Natural killer cell (primary cell): ENCODE data around the gene LAMC2. TPM values are rescaled to one million over a fixed set of nuclear protein-coding genes. Genes with fewer than 3 reads are reported as not detected.

Experiments
- ATAC-seq, 3 donors: fragments of 150-1000 bp in 2 of 3; fragments of 200-7000 bp in 1 of 3; cut with Tn5 transposase; 1 replicate in 1 of 3; 2 replicates in 2 of 3; pipeline ENCODE4 v1.10.0; 2021; ENCODE audit warnings: mild to moderate bottlenecking in 2 of 3, moderate library complexity in 2 of 3
- DNase-seq, 2 donors: peaks; one replicate each; pipeline versions ENCODE4 v3.0.0 to v3.0.0-alpha.2; 2013 to 2021; ENCODE audit warnings: mixed read lengths in 1 of 2
- H3K27ac ChIP-seq: one replicate; pipeline ENCODE4 v1.5.1; 2013; ENCODE audit warnings: mild to moderate bottlenecking, low read length
- H3K27me3 ChIP-seq: one replicate; pipeline ENCODE4 v1.6.1; 2013; ENCODE audit warnings: low read length; ENCODE audit not compliant: control insufficient read depth, insufficient read depth
- H3K36me3 ChIP-seq: one replicate; pipeline ENCODE4 v1.6.1; 2013; ENCODE audit warnings: low read length; ENCODE audit not compliant: control insufficient read depth, insufficient read depth
- H3K4me1 ChIP-seq: one replicate; pipeline ENCODE4 v1.6.1; 2013; ENCODE audit warnings: low read length; ENCODE audit not compliant: control insufficient read depth, insufficient read depth
- H3K4me3 ChIP-seq: one replicate; pipeline ENCODE4 v1.5.1; 2013; ENCODE audit warnings: low read length
- H3K9me3 ChIP-seq: one replicate; pipeline ENCODE4 v1.6.1; 2013; ENCODE audit warnings: low read length; ENCODE audit not compliant: control insufficient read depth, insufficient read depth
- H3K27ac Mint-ChIP-seq, 2 donors: one replicate each; pipeline ENCODE4 v1.8.0; 2022; ENCODE audit warnings: mild to moderate bottlenecking in 2 of 2, mixed read lengths in 2 of 2, moderate library complexity in 1 of 2
- H3K27me3 Mint-ChIP-seq, 2 donors: one replicate each; pipeline ENCODE4 v1.8.0; 2022; ENCODE audit warnings: low read depth in 2 of 2, mixed read lengths in 2 of 2
- H3K36me3 Mint-ChIP-seq: one replicate; pipeline ENCODE4 v1.8.0; 2022; ENCODE audit warnings: mixed read lengths
- H3K4me1 Mint-ChIP-seq, 2 donors: one replicate each; pipeline ENCODE4 v1.8.0; 2022; ENCODE audit warnings: mixed read lengths in 2 of 2
- H3K4me3 Mint-ChIP-seq: one replicate; pipeline ENCODE4 v1.8.0; 2022; ENCODE audit warnings: mild to moderate bottlenecking, moderate library complexity, mixed read lengths
- H3K9me3 Mint-ChIP-seq, 2 donors: one replicate each; pipeline ENCODE4 v1.8.0; 2022; ENCODE audit warnings: mixed read lengths in 2 of 2
- WGBS: methylation state at CpG from one replicate; pipeline ENCODE4 v1.1.7; 2013; ENCODE audit warnings: missing lambda C conversion rate; ENCODE audit not compliant: insufficient coverage; 5-methylcytosine and 5-hydroxymethylcytosine counted together
- intact Hi-C: fragments of 100-400 bp; cut with micrococcal nuclease; formaldehyde crosslinking; loops from one replicate; pipeline ENCODE4 v1.14.2; 2022
- total RNA-seq, 4 donors: library from RNA; stranded (reverse); fragments of 120-200 nt in 1 of 4; gene quantifications; one replicate each; pipeline versions ENCODE4 v1.2.3 to v1.2.4, GENCODE V29; 2013 to 2022
- TF ChIP-seq, protein P1 (sequence below): fragments of 200-600 bp; IDR thresholded peaks from one replicate; pipeline ENCODE4 v1.8.0; 2022; ENCODE audit warnings: antibody characterized with exemption

Gene LAMC2
- total RNA-seq, 3 donors from 2014 or later (not counting 1 experiment from before 2014, with no cell fraction given) = not detected

DNA sequence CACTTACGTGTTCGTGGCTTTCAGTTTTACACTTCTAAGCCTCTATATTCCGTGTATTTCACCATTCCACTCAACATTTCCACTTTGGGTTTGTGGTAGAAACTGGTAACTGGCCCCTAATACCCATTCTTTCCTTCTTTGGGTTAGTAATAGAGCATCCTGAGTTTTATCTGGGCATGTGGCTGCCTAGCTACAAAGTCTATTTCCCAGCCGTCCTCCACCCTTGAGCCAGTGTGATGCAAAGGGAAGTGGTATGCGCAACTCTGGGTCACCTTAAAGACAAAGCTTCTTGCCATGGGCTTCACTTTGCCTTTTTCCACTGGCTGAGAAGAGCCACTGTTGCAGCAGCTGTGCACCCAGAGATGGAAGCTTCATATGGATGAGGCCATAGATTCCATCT lies 73.9 kb downstream of the LAMC2 start:
- no peak overlapping the region for H3K4me3 ChIP-seq
- no peaks in the 10 kb centered on the region for H3K4me1 ChIP-seq
- Mint-ChIP-seq H3K4me3 (no peak overlapping the region), H3K9me3 (no peaks in the 10 kb centered on the region), H3K4me1 (peaks cover 0 to 4% of the 10 kb centered on the region in 2 donors), H3K27me3 (peaks cover 3 to 19% of the 10 kb centered on the region in 2 donors), H3K27ac (no peak overlapping the region), H3K36me3 (no peaks in the 10 kb centered on the region)
- no peaks in the 10 kb centered on the region for H3K36me3 ChIP-seq
- H3K27me3 ChIP-seq = no peaks in the 10 kb centered on the region
- no peak for ATAC-seq
- TF ChIP-seq, protein P1, sequence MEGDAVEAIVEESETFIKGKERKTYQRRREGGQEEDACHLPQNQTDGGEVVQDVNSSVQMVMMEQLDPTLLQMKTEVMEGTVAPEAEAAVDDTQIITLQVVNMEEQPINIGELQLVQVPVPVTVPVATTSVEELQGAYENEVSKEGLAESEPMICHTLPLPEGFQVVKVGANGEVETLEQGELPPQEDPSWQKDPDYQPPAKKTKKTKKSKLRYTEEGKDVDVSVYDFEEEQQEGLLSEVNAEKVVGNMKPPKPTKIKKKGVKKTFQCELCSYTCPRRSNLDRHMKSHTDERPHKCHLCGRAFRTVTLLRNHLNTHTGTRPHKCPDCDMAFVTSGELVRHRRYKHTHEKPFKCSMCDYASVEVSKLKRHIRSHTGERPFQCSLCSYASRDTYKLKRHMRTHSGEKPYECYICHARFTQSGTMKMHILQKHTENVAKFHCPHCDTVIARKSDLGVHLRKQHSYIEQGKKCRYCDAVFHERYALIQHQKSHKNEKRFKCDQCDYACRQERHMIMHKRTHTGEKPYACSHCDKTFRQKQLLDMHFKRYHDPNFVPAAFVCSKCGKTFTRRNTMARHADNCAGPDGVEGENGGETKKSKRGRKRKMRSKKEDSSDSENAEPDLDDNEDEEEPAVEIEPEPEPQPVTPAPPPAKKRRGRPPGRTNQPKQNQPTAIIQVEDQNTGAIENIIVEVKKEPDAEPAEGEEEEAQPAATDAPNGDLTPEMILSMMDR = no peak
- WGBS = 69% methylated on average over 5 of the region's 5 CpGs
- H3K27ac ChIP-seq = no peak overlapping the region
- intact Hi-C loops = no loop called here
- no peak for DNase-seq
- no peaks in the 10 kb centered on the region for H3K9me3 ChIP-seq

DNA sequence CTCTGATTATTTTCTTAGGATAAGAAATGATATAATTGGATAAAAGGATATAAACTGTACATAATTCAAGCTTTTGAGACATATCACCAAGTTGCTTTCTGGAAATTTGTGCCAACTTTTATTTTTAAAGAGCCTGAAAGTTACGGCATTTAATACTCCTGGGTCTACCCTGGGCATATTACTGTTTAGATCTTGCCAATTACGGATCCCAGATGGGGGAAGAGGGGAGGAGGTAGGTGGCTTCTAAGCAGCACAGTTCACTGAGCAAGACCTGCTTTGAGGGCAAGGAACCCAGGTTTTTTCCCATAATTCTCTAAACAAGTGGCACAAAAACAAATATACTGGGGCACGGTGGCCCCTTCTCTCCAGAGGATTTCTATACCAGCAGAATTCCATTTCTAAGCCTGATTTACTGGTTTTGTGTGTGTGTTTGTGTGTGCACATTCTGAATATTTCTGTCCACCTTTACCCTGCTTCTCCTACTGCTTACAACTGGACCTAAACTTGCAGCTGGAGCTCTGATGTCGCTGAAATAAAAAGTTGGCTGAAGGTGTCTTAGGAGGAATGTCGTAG lies 76.7 kb downstream of the LAMC2 start:
- no peaks in the 10 kb centered on the region for H3K36me3 ChIP-seq
- ATAC-seq (no peak), DNase-seq (no peak)
- Mint-ChIP-seq H3K27me3 (peaks cover 8 to 26% of the 10 kb centered on the region in 2 donors), H3K4me3 (no peak overlapping the region), H3K4me1 (peaks cover 0 to 4% of the 10 kb centered on the region in 2 donors), H3K27ac (no peak overlapping the region), H3K9me3 (no peaks in the 10 kb centered on the region), H3K36me3 (no peaks in the 10 kb centered on the region)
- H3K27me3 ChIP-seq = no peaks in the 10 kb centered on the region
- no peaks in the 10 kb centered on the region for H3K4me1 ChIP-seq
- TF ChIP-seq, protein P1 = no peak
- H3K9me3 ChIP-seq = no peaks in the 10 kb centered on the region
- no peak overlapping the region for H3K27ac ChIP-seq
- intact Hi-C loops = no loop called here
- WGBS = 88% methylated on average over 4 of the region's 5 CpGs
- no peak overlapping the region for H3K4me3 ChIP-seq

DNA sequence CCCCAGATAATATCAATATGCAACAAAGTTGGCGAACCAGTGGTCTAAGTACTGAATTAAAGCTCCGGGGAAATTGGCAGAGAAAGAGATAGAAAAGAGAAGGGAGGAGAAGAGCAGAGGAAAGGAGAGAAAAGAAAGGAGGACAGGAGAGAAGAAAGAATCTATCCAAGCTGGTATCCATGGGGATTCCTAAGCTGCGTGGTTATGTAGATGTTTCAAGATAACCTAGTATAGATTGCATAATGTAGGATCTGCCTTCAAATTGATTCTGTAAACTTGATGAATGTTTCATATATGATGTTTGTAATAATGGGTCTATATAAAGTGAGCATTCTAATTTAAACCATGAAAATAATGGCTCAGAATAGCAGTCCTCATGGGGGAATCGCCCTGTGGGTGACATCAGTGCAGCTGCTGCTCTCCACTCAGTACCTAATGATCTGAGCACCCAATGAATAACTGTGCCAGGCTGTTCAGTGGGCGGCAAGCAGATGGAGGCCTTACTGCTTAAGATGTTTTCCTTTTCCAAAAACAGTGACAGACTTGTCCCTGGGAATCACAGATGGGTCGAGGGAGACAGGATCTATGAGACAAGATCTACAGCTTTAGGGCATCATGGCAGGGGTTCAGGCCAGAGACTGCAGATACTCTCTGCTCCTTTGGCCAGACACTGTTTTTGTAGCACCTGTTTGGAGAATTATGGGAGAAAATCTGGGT lies 78.0 kb downstream of the LAMC2 start:
- Mint-ChIP-seq H3K4me1 (no peaks in the 10 kb centered on the region), H3K27ac (no peak overlapping the region), H3K9me3 (no peaks in the 10 kb centered on the region), H3K27me3 (peaks cover 9 to 26% of the 10 kb centered on the region in 2 donors), H3K4me3 (no peak overlapping the region), H3K36me3 (no peaks in the 10 kb centered on the region)
- WGBS = 73% methylated on average over 6 of the region's 6 CpGs
- TF ChIP-seq, protein P1 = no peak
- no peak for ATAC-seq
- no peak for DNase-seq
- no peaks in the 10 kb centered on the region for H3K36me3 ChIP-seq
- no peak overlapping the region for H3K27ac ChIP-seq
- no peaks in the 10 kb centered on the region for H3K9me3 ChIP-seq
- intact Hi-C loops = no loop called here
- H3K4me1 ChIP-seq = no peaks in the 10 kb centered on the region
- H3K27me3 ChIP-seq = no peaks in the 10 kb centered on the region
- H3K4me3 ChIP-seq = no peak overlapping the region
